HL-60 (cell line): Measurements from ENCODE around the gene FGF3.

Experiments used
- POLR2AphosphoS5 ChIP-seq: IDR thresholded peaks from 2 replicates; pipeline ENCODE4 v1.6.1; 2012; ENCODE audit warnings: low read depth
- TF ChIP-seq, protein P1 (sequence below): IDR thresholded peaks from one replicate; pipeline ENCODE4 v1.5.1; 2011; ENCODE audit warnings: low read length, control low read depth, inconsistent platforms; ENCODE audit not compliant: insufficient read depth
- TF ChIP-seq, protein P2 (sequence below): IDR thresholded peaks from 2 replicates; pipeline ENCODE4 v1.6.1; 2012; ENCODE audit warnings: low read depth; ENCODE audit not compliant: insufficient replicate concordance

DNA sequence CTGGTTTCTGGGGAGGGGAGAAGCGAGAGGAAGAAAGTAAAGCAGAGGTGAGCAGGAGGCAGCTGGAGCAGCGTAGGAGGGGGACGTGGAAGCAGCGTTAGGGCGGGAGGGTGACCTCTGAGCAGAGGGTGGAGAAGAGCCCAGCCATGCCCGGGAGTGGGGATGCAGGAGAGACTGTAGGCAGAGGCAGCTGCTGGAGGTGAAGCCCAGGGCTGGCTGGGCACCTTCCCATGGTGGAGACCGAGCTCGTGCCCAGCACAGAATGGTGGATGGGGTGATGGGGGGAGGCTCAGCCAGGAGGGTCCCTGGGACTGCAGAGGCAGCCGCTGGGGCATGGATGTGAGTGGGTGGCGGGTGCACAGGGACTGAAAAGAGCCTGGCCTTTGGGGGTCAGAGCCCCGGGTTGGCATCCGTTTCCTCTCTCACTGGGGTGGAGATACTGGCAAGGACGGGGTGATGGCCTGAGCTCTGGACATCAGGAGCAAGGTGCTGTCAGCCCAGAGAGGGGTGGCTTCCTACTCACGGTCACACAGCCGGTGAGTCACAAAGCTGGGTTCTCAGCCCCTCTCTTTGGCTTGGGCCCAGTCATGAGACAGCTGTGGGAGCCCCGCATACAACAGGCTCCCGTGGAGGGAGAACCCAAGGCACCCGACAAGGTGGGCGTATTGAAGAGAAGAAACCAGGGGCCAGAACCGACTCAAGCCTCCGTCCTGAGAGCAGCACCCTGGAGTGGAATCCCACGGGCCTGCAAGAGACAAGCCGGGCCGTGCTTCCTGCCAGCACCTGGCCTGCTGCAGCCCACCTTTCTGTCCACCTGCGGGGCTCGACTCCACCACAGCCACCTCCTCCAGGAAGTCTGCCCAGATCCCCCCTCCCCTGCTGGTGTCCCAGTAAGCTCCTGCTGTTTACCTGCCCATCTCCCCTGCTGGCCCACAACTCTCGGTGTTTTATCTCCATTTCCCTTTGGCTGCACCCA is 45.8 kb upstream of the FGF3 start:
- TF ChIP-seq, protein P1, sequence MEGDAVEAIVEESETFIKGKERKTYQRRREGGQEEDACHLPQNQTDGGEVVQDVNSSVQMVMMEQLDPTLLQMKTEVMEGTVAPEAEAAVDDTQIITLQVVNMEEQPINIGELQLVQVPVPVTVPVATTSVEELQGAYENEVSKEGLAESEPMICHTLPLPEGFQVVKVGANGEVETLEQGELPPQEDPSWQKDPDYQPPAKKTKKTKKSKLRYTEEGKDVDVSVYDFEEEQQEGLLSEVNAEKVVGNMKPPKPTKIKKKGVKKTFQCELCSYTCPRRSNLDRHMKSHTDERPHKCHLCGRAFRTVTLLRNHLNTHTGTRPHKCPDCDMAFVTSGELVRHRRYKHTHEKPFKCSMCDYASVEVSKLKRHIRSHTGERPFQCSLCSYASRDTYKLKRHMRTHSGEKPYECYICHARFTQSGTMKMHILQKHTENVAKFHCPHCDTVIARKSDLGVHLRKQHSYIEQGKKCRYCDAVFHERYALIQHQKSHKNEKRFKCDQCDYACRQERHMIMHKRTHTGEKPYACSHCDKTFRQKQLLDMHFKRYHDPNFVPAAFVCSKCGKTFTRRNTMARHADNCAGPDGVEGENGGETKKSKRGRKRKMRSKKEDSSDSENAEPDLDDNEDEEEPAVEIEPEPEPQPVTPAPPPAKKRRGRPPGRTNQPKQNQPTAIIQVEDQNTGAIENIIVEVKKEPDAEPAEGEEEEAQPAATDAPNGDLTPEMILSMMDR: no peak
- no peak for TF ChIP-seq POLR2AphosphoS5
- TF ChIP-seq, protein P2, sequence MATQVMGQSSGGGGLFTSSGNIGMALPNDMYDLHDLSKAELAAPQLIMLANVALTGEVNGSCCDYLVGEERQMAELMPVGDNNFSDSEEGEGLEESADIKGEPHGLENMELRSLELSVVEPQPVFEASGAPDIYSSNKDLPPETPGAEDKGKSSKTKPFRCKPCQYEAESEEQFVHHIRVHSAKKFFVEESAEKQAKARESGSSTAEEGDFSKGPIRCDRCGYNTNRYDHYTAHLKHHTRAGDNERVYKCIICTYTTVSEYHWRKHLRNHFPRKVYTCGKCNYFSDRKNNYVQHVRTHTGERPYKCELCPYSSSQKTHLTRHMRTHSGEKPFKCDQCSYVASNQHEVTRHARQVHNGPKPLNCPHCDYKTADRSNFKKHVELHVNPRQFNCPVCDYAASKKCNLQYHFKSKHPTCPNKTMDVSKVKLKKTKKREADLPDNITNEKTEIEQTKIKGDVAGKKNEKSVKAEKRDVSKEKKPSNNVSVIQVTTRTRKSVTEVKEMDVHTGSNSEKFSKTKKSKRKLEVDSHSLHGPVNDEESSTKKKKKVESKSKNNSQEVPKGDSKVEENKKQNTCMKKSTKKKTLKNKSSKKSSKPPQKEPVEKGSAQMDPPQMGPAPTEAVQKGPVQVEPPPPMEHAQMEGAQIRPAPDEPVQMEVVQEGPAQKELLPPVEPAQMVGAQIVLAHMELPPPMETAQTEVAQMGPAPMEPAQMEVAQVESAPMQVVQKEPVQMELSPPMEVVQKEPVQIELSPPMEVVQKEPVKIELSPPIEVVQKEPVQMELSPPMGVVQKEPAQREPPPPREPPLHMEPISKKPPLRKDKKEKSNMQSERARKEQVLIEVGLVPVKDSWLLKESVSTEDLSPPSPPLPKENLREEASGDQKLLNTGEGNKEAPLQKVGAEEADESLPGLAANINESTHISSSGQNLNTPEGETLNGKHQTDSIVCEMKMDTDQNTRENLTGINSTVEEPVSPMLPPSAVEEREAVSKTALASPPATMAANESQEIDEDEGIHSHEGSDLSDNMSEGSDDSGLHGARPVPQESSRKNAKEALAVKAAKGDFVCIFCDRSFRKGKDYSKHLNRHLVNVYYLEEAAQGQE: no peak
